GM23338 (cell line): ENCODE measurements around the gene SLC26A6. TPM values are rescaled to one million over a fixed set of nuclear protein-coding genes. Genes with fewer than 3 reads are reported as not detected.
A peak's percentile ranks its signal among the peaks of the same experiment; 100 is the strongest.

Experiments used
- ATAC-seq: fragments of 200-7000 bp; cut with Tn5 transposase; 3 replicates; pipeline ENCODE4 v1.9.1; 2020
- DNase-seq: peaks from one replicate; pipeline ENCODE4 v3.0.0-alpha.2; 2015; ENCODE audit warnings: low spot score
- H2AFZ ChIP-seq: fragments of 200-600 bp; sonication (generic); 2 replicates; pipeline ENCODE4 v1.8.0; 2016; ENCODE audit warnings: antibody characterized with exemption, mild to moderate bottlenecking, moderate library complexity
- H3F3A ChIP-seq: fragments of 200-600 bp; sonication (generic); replicated peaks from 2 replicates; pipeline ENCODE4 v1.8.0; 2017; ENCODE audit warnings: antibody characterized with exemption, mixed run types, low read depth
- H3K27ac ChIP-seq: fragments of 200-600 bp; sonication (generic); 2 replicates; pipeline ENCODE4 v1.6.1; 2016; ENCODE audit warnings: low read depth
- H3K27me3 ChIP-seq: fragments of 200-600 bp; sonication (generic); 2 replicates; pipeline ENCODE4 v1.8.0; 2016; ENCODE audit warnings: mild to moderate bottlenecking, mixed run types, moderate library complexity; ENCODE audit not compliant: insufficient read depth
- H3K36me3 ChIP-seq: fragments of 200-600 bp; sonication (generic); 2 replicates; pipeline ENCODE4 v1.8.0; 2016; ENCODE audit warnings: mild to moderate bottlenecking; ENCODE audit not compliant: insufficient read depth
- H3K4me1 ChIP-seq: fragments of 200-600 bp; sonication (generic); 2 replicates; pipeline ENCODE4 v1.8.0; 2016; ENCODE audit warnings: mild to moderate bottlenecking, moderate library complexity; ENCODE audit not compliant: insufficient read depth
- H3K4me2 ChIP-seq: fragments of 200-600 bp; sonication (generic); 2 replicates; pipeline ENCODE4 v1.7.1; 2017; ENCODE audit warnings: mixed run types
- H3K4me3 ChIP-seq: fragments of 200-600 bp; sonication (generic); 2 replicates; pipeline ENCODE4 v1.6.1; 2016; ENCODE audit warnings: mixed run types
- H3K79me2 ChIP-seq: fragments of 200-600 bp; sonication (generic); replicated peaks from 2 replicates; pipeline ENCODE4 v1.8.0; 2017; ENCODE audit warnings: mild to moderate bottlenecking; ENCODE audit not compliant: insufficient read depth
- H3K9me2 ChIP-seq: fragments of 200-600 bp; sonication (generic); 2 replicates; pipeline ENCODE4 v1.8.0; 2017; ENCODE audit not compliant: insufficient read depth
- H4K20me1 ChIP-seq: fragments of 200-600 bp; sonication (generic); replicated peaks from 2 replicates; pipeline ENCODE4 v1.8.0; 2017; ENCODE audit warnings: mild to moderate bottlenecking; ENCODE audit not compliant: insufficient read depth
- H3K27ac Mint-ChIP-seq: 2 replicates; pipeline ENCODE4 v1.8.0; 2020; ENCODE audit warnings: inconsistent platforms, mild to moderate bottlenecking, moderate library complexity, mixed read lengths
- H3K27me3 Mint-ChIP-seq: 3 replicates; pipeline ENCODE4 v1.8.0; 2022; ENCODE audit warnings: low read depth, mild to moderate bottlenecking, moderate library complexity, mixed read lengths, inconsistent platforms; ENCODE audit not compliant: insufficient read depth, poor library complexity
- H3K36me3 Mint-ChIP-seq: 3 replicates; pipeline ENCODE4 v1.8.0; 2021; ENCODE audit warnings: low read depth, mild to moderate bottlenecking, inconsistent platforms, moderate library complexity, mixed read lengths
- H3K4me1 Mint-ChIP-seq: 3 replicates; pipeline ENCODE4 v1.8.0; 2020; ENCODE audit warnings: mild to moderate bottlenecking, inconsistent platforms, mixed read lengths
- H3K4me3 Mint-ChIP-seq: 3 replicates; pipeline ENCODE4 v1.8.0; 2021; ENCODE audit warnings: moderate library complexity, mild to moderate bottlenecking, inconsistent platforms, mixed read lengths
- H3K9me3 Mint-ChIP-seq: 3 replicates; pipeline ENCODE4 v1.8.0; 2020; ENCODE audit warnings: moderate library complexity, mild to moderate bottlenecking, inconsistent platforms, mixed read lengths
- CREB1 ChIP-seq: fragments of 250-450 bp; sonication (Bioruptor Pico); IDR thresholded peaks from 2 replicates; pipeline ENCODE4 v1.5.0; 2020; ENCODE audit warnings: low read depth, mild to moderate bottlenecking, moderate library complexity
- EZH2 ChIP-seq: fragments of 200-600 bp; sonication (generic); IDR thresholded peaks from one replicate; pipeline ENCODE4 v1.8.0; 2017; ENCODE audit warnings: antibody characterized with exemption, mild to moderate bottlenecking, low read depth; ENCODE audit not compliant: unreplicated experiment
- EZH2phosphoT487 ChIP-seq: fragments of 200-600 bp; sonication (generic); IDR thresholded peaks from one replicate; pipeline ENCODE4 v1.8.1; 2018; ENCODE audit warnings: antibody characterized with exemption; ENCODE audit not compliant: unreplicated experiment
- JUNB ChIP-seq: IDR thresholded peaks from one replicate; pipeline ENCODE4 v1.6.1; 2016; ENCODE audit warnings: antibody characterized with exemption; ENCODE audit not compliant: unreplicated experiment
- NANOG ChIP-seq: IDR thresholded peaks from 2 replicates; pipeline ENCODE4 v1.6.1; 2016; ENCODE audit warnings: antibody characterized with exemption, borderline replicate concordance
- POLR2AphosphoS5 ChIP-seq: IDR thresholded peaks from 2 replicates; pipeline ENCODE4 v1.6.1; 2016; ENCODE audit warnings: antibody characterized with exemption, low read depth
- STAT1 ChIP-seq: IDR thresholded peaks from one replicate; pipeline ENCODE4 v1.6.1; 2016; ENCODE audit warnings: antibody characterized with exemption; ENCODE audit not compliant: unreplicated experiment
- ZNF114 ChIP-seq: fragments of 250-450 bp; sonication (Bioruptor Pico); IDR thresholded peaks from 2 replicates; pipeline ENCODE4 v1.5.0; 2020; ENCODE audit warnings: mild to moderate bottlenecking, moderate library complexity
- ZNF331 ChIP-seq: fragments of 250-450 bp; sonication (Bioruptor Pico); IDR thresholded peaks from 2 replicates; pipeline ENCODE4 v1.5.0; 2020; ENCODE audit warnings: low read depth, mild to moderate bottlenecking, moderate library complexity
- polyA plus RNA-seq: library from polyadenylated mRNA; unstranded; fragments of >200 nt; fragmentation: Nextera tagmentation; extraction: Ambion mirVana; gene quantifications from 2 replicates; pipeline ENCODE4 v1.2.1, GENCODE V29; 2016
- total RNA-seq: library from RNA; depleted of rRNA; stranded (reverse); fragments of >200 nt; shearing (Covaris generic); gene quantifications from 2 replicates; pipeline ENCODE4 v1.2.3, GENCODE V29; 2014
- TF ChIP-seq, protein P1 (sequence below): fragments of 250-450 bp; sonication (Bioruptor Pico); IDR thresholded peaks from 2 replicates; pipeline ENCODE4 v1.5.0; 2020; ENCODE audit warnings: mild to moderate bottlenecking, moderate library complexity
- TF ChIP-seq, protein P2 (sequence below): IDR thresholded peaks from 2 replicates; pipeline ENCODE4 v1.6.1; 2016; ENCODE audit warnings: antibody characterized with exemption
- TF ChIP-seq, protein P3 (sequence below), 2 experiments: fragments of 200-600 bp in 1 of 2; sonication (generic) in 1 of 2; conservative IDR thresholded peaks; 2 replicates each; pipeline versions ENCODE4 v1.5.1 to v1.6.1; 2016 to 2017; ENCODE audit warnings: antibody characterized with exemption in 2 of 2, low read depth in 2 of 2, mild to moderate bottlenecking in 2 of 2, moderate library complexity in 1 of 2
- TF ChIP-seq, protein P4 (sequence below): IDR thresholded peaks from one replicate; pipeline ENCODE4 v1.6.1; 2018; ENCODE audit warnings: antibody characterized with exemption; ENCODE audit not compliant: unreplicated experiment

The SLC26A6 gene
- total and polyA plus RNA-seq, 2 experiments from 2014 or later: 34.3 to 96.4 TPM

DNA sequence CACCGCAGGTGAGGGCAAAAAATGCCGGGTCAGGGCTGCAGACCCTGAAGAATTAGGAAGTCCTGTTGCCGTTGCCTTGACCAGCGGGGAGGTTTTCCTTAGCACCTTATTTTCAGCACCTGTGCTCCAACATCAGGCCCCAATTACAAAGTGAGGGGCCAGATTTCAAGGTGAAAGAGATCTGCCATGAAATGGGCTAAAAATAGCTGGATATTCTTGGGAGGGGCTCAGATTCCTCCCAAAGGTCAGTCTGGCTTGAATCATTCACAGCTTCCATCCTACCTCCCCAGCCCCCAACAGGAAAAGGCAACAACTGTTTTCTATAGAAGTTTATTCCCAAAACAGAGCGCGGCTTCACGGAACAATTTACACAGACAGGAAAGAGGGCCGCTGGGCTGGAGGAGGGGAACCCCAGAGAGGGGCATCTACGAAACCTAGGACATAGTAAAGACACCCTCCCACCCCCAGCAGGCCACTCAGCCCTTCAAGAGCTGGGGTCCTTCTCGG lies 941 bp upstream of the SLC26A6 start:
- Mint-ChIP-seq H3K9me3 (no peaks in the 10 kb centered on the region), H3K27me3 (peaks cover 15% of the 10 kb centered on the region), H3K4me3 (peak overlapping the region; percentile 89), H3K36me3 (peaks cover 27% of the 10 kb centered on the region), H3K27ac (peak overlapping the region; percentile 93), H3K4me1 (peaks cover 33% of the 10 kb centered on the region)
- Histone ChIP-seq H3K4me1 (peaks cover 12% of the 10 kb centered on the region), H4K20me1 (peaks cover 5% of the 10 kb centered on the region), H3K27me3 (no peaks in the 10 kb centered on the region), H3K4me2 (peak overlapping the region; percentile 89), H2AFZ (0 out of 2 replicates have a peak overlapping the region, but pooled peaks have one; percentile 8), H3K79me2 (peaks cover 10% of the 10 kb centered on the region), H3F3A (peaks cover 3% of the 10 kb centered on the region; the same call in 1 of the 2 replicates), H3K4me3 (peak overlapping the region; percentile 93), H3K9me2 (no peaks in the 10 kb centered on the region), H3K27ac (peak overlapping the region; percentile 91), H3K36me3 (peaks cover 4% of the 10 kb centered on the region; the same call in 1 of the 2 replicates)
- peak; percentile 29 for DNase-seq
- no peak for ATAC-seq
- TF ChIP-seq, protein P1, sequence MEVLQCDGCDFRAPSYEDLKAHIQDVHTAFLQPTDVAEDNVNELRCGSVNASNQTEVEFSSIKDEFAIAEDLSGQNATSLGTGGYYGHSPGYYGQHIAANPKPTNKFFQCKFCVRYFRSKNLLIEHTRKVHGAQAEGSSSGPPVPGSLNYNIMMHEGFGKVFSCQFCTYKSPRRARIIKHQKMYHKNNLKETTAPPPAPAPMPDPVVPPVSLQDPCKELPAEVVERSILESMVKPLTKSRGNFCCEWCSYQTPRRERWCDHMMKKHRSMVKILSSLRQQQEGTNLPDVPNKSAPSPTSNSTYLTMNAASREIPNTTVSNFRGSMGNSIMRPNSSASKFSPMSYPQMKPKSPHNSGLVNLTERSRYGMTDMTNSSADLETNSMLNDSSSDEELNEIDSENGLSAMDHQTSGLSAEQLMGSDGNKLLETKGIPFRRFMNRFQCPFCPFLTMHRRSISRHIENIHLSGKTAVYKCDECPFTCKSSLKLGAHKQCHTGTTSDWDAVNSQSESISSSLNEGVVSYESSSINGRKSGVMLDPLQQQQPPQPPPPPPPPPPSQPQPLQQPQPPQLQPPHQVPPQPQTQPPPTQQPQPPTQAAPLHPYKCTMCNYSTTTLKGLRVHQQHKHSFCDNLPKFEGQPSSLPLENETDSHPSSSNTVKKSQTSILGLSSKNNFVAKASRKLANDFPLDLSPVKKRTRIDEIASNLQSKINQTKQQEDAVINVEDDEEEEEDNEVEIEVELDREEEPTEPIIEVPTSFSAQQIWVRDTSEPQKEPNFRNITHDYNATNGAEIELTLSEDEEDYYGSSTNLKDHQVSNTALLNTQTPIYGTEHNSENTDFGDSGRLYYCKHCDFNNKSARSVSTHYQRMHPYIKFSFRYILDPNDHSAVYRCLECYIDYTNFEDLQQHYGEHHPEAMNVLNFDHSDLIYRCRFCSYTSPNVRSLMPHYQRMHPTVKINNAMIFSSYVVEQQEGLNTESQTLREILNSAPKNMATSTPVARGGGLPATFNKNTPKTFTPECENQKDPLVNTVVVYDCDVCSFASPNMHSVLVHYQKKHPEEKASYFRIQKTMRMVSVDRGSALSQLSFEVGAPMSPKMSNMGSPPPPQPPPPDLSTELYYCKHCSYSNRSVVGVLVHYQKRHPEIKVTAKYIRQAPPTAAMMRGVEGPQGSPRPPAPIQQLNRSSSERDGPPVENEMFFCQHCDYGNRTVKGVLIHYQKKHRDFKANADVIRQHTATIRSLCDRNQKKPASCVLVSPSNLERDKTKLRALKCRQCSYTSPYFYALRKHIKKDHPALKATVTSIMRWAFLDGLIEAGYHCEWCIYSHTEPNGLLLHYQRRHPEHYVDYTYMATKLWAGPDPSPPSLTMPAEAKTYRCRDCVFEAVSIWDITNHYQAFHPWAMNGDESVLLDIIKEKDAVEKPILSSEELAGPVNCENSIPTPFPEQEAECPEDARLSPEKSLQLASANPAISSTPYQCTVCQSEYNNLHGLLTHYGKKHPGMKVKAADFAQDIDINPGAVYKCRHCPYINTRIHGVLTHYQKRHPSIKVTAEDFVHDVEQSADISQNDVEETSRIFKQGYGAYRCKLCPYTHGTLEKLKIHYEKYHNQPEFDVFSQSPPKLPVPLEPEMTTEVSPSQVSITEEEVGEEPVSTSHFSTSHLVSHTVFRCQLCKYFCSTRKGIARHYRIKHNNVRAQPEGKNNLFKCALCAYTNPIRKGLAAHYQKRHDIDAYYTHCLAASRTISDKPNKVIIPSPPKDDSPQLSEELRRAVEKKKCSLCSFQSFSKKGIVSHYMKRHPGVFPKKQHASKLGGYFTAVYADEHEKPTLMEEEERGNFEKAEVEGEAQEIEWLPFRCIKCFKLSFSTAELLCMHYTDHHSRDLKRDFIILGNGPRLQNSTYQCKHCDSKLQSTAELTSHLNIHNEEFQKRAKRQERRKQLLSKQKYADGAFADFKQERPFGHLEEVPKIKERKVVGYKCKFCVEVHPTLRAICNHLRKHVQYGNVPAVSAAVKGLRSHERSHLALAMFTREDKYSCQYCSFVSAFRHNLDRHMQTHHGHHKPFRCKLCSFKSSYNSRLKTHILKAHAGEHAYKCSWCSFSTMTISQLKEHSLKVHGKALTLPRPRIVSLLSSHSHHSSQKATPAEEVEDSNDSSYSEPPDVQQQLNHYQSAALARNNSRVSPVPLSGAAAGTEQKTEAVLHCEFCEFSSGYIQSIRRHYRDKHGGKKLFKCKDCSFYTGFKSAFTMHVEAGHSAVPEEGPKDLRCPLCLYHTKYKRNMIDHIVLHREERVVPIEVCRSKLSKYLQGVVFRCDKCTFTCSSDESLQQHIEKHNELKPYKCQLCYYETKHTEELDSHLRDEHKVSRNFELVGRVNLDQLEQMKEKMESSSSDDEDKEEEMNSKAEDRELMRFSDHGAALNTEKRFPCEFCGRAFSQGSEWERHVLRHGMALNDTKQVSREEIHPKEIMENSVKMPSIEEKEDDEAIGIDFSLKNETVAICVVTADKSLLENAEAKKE (CRISPR knock-in tag): no peak
- TF ChIP-seq EZH2: no peak
- TF ChIP-seq, protein P2, sequence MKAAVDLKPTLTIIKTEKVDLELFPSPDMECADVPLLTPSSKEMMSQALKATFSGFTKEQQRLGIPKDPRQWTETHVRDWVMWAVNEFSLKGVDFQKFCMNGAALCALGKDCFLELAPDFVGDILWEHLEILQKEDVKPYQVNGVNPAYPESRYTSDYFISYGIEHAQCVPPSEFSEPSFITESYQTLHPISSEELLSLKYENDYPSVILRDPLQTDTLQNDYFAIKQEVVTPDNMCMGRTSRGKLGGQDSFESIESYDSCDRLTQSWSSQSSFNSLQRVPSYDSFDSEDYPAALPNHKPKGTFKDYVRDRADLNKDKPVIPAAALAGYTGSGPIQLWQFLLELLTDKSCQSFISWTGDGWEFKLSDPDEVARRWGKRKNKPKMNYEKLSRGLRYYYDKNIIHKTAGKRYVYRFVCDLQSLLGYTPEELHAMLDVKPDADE: no peak
- no peak for TF ChIP-seq EZH2phosphoT487
- no peak for TF ChIP-seq STAT1
- no peak for TF ChIP-seq CREB1 (CRISPR knock-in tag)
- TF ChIP-seq POLR2AphosphoS5: no peak
- TF ChIP-seq, protein P3, sequence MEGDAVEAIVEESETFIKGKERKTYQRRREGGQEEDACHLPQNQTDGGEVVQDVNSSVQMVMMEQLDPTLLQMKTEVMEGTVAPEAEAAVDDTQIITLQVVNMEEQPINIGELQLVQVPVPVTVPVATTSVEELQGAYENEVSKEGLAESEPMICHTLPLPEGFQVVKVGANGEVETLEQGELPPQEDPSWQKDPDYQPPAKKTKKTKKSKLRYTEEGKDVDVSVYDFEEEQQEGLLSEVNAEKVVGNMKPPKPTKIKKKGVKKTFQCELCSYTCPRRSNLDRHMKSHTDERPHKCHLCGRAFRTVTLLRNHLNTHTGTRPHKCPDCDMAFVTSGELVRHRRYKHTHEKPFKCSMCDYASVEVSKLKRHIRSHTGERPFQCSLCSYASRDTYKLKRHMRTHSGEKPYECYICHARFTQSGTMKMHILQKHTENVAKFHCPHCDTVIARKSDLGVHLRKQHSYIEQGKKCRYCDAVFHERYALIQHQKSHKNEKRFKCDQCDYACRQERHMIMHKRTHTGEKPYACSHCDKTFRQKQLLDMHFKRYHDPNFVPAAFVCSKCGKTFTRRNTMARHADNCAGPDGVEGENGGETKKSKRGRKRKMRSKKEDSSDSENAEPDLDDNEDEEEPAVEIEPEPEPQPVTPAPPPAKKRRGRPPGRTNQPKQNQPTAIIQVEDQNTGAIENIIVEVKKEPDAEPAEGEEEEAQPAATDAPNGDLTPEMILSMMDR (conservative IDR thresholded peaks at IDR 0.05; ENCODE audit: low read depth in 2 of 2): no peak
- TF ChIP-seq ZNF331 (CRISPR knock-in tag): no peak
- TF ChIP-seq ZNF114 (CRISPR knock-in tag): no peak
- no peak for TF ChIP-seq NANOG
- TF ChIP-seq JUNB: no peak
- TF ChIP-seq, protein P4, sequence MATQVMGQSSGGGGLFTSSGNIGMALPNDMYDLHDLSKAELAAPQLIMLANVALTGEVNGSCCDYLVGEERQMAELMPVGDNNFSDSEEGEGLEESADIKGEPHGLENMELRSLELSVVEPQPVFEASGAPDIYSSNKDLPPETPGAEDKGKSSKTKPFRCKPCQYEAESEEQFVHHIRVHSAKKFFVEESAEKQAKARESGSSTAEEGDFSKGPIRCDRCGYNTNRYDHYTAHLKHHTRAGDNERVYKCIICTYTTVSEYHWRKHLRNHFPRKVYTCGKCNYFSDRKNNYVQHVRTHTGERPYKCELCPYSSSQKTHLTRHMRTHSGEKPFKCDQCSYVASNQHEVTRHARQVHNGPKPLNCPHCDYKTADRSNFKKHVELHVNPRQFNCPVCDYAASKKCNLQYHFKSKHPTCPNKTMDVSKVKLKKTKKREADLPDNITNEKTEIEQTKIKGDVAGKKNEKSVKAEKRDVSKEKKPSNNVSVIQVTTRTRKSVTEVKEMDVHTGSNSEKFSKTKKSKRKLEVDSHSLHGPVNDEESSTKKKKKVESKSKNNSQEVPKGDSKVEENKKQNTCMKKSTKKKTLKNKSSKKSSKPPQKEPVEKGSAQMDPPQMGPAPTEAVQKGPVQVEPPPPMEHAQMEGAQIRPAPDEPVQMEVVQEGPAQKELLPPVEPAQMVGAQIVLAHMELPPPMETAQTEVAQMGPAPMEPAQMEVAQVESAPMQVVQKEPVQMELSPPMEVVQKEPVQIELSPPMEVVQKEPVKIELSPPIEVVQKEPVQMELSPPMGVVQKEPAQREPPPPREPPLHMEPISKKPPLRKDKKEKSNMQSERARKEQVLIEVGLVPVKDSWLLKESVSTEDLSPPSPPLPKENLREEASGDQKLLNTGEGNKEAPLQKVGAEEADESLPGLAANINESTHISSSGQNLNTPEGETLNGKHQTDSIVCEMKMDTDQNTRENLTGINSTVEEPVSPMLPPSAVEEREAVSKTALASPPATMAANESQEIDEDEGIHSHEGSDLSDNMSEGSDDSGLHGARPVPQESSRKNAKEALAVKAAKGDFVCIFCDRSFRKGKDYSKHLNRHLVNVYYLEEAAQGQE: no peak
